WTC11 (cell line): ENCODE results near the gene PDLIM4. TPM values are rescaled to one million over a fixed set of nuclear protein-coding genes. Genes with fewer than 3 reads are reported as not detected.

ENCODE experiments used
- ATAC-seq: fragments of 200-7000 bp; cut with Tn5 transposase; 2 replicates; pipeline ENCODE4 v1.10.0; 2021; ENCODE audit warnings: mild to moderate bottlenecking, moderate library complexity
- CTCF ChIA-PET: fragments of 300-600 bp; sonication (Branson Sonifier 250); formaldehyde crosslinking; loops from one replicate; lab custom pipeline; 2021; ENCODE audit warnings: antibody characterized with exemption; lab: Charles Lee
- POLR2A ChIA-PET: fragments of 350-600 bp; sonication (Branson Sonifier 250); formaldehyde crosslinking; loops from one replicate; lab custom pipeline; 2021; ENCODE audit warnings: antibody characterized with exemption; lab: Charles Lee
- DNase-seq: peaks from one replicate; pipeline ENCODE4 v3.0.0; 2021; ENCODE audit warnings: low spot score
- H3K27ac Mint-ChIP-seq: 2 replicates; pipeline ENCODE4 v1.8.0; 2021; ENCODE audit warnings: mixed read lengths
- H3K27me3 Mint-ChIP-seq: 2 replicates; pipeline ENCODE4 v1.8.0; 2021; ENCODE audit warnings: low read depth, mild to moderate bottlenecking, moderate library complexity, mixed read lengths
- H3K36me3 Mint-ChIP-seq: 2 replicates; pipeline ENCODE4 v1.8.0; 2021; ENCODE audit warnings: mixed read lengths
- H3K4me1 Mint-ChIP-seq: 2 replicates; pipeline ENCODE4 v1.8.0; 2022; ENCODE audit warnings: mixed read lengths
- H3K4me3 Mint-ChIP-seq: 2 replicates; pipeline ENCODE4 v1.8.0; 2021; ENCODE audit warnings: mild to moderate bottlenecking, moderate library complexity, mixed read lengths
- H3K9me3 Mint-ChIP-seq: 2 replicates; pipeline ENCODE4 v1.8.0; 2021; ENCODE audit warnings: mixed read lengths
- ESRRA ChIP-seq: sonication (generic); formaldehyde crosslinking; IDR thresholded peaks from 2 replicates; pipeline ENCODE4 v1.8.1; 2022; ENCODE audit warnings: mild to moderate bottlenecking, missing genetic modification reagents, borderline replicate concordance
- ETV6 ChIP-seq: sonication (generic); formaldehyde crosslinking; IDR thresholded peaks from 2 replicates; pipeline ENCODE4 v1.8.1; 2022; ENCODE audit warnings: mild to moderate bottlenecking, missing genetic modification reagents
- GABPB1 ChIP-seq: sonication (generic); formaldehyde crosslinking; IDR thresholded peaks from 2 replicates; pipeline ENCODE4 v1.8.1; 2023; ENCODE audit warnings: mild to moderate bottlenecking, missing genetic modification reagents
- NFE2L1 ChIP-seq: sonication (generic); formaldehyde crosslinking; IDR thresholded peaks from 2 replicates; pipeline ENCODE4 v1.8.1; 2023; ENCODE audit warnings: missing genetic modification reagents
- SMAD4 ChIP-seq: sonication (generic); formaldehyde crosslinking; IDR thresholded peaks from 2 replicates; pipeline ENCODE4 v1.8.0; 2022; ENCODE audit warnings: mild to moderate bottlenecking, missing genetic modification reagents
- TCF7 ChIP-seq: sonication (generic); formaldehyde crosslinking; IDR thresholded peaks from 2 replicates; pipeline ENCODE4 v1.8.0; 2022; ENCODE audit warnings: mild to moderate bottlenecking, low read depth, missing genetic modification reagents, moderate library complexity
- TP53 ChIP-seq: sonication (generic); formaldehyde crosslinking; IDR thresholded peaks from 2 replicates; pipeline ENCODE4 v1.8.1; 2023; ENCODE audit warnings: mild to moderate bottlenecking, missing genetic modification reagents
- ZNF121 ChIP-seq: sonication (generic); formaldehyde crosslinking; IDR thresholded peaks from 2 replicates; pipeline ENCODE4 v1.8.0; 2023; ENCODE audit warnings: missing genetic modification reagents
- ZNF219 ChIP-seq: sonication (generic); formaldehyde crosslinking; IDR thresholded peaks from 2 replicates; pipeline ENCODE4 v1.8.0; 2023; ENCODE audit warnings: missing genetic modification reagents, mild to moderate bottlenecking, borderline replicate concordance
- total RNA-seq: library from RNA; stranded (reverse); gene quantifications from 3 replicates; pipeline ENCODE4 v1.2.3, GENCODE V29; 2021
- TF ChIP-seq, protein P1 (sequence below): sonication (generic); formaldehyde crosslinking; IDR thresholded peaks from 2 replicates; pipeline ENCODE4 v1.8.1; 2023; ENCODE audit warnings: mild to moderate bottlenecking, missing genetic modification reagents, moderate library complexity
- TF ChIP-seq, protein P2 (sequence below): fragments of 250-450 bp; sonication (Bioruptor Pico); IDR thresholded peaks from 2 replicates; pipeline ENCODE4 v1.9.0; 2021; ENCODE audit warnings: mild to moderate bottlenecking
- TF ChIP-seq, protein P3 (sequence below): sonication (generic); formaldehyde crosslinking; IDR thresholded peaks from 2 replicates; pipeline ENCODE4 v1.8.1; 2023; ENCODE audit warnings: mild to moderate bottlenecking, moderate library complexity, missing genetic modification reagents
- TF ChIP-seq, protein P4 (sequence below): fragments of 200-600 bp; IDR thresholded peaks from 2 replicates; pipeline ENCODE4 v1.8.0; 2022; ENCODE audit warnings: antibody characterized with exemption
- TF ChIP-seq, protein P5 (sequence below): sonication (generic); formaldehyde crosslinking; IDR thresholded peaks from 2 replicates; pipeline ENCODE4 v1.8.1; 2023; ENCODE audit warnings: mild to moderate bottlenecking, missing genetic modification reagents, borderline replicate concordance
- TF ChIP-seq, protein P6 (sequence below): sonication (generic); formaldehyde crosslinking; IDR thresholded peaks from 2 replicates; pipeline ENCODE4 v1.8.1; 2023; ENCODE audit warnings: mild to moderate bottlenecking, missing genetic modification reagents
- TF ChIP-seq, protein P7 (sequence below): fragments of 250-450 bp; sonication (Bioruptor Pico); IDR thresholded peaks from 2 replicates; pipeline ENCODE4 v1.9.0; 2021; ENCODE audit warnings: moderate library complexity, mild to moderate bottlenecking, inconsistent platforms, borderline replicate concordance

The PDLIM4 gene
- total RNA-seq, 1 experiment from 2014 or later, result 11.4 TPM

DNA sequence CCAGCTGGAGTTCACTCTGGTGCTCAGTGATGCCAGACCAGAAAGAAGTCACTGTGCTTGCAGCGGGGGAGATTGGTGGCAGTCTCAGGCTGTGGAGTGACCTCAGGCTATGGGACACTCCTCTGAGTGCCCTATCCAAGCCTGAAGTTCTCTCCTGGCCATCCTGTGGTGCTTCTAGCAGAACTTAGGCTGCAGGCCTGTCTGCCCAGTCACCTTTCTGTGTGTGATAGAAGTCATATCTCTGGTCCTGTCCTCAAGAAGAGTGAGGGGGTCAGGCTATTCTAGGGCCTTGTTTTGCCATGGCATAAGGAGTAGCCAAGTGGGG, 9.3 kb downstream of the PDLIM4 start (continued):
- TF ChIP-seq, protein P1, sequence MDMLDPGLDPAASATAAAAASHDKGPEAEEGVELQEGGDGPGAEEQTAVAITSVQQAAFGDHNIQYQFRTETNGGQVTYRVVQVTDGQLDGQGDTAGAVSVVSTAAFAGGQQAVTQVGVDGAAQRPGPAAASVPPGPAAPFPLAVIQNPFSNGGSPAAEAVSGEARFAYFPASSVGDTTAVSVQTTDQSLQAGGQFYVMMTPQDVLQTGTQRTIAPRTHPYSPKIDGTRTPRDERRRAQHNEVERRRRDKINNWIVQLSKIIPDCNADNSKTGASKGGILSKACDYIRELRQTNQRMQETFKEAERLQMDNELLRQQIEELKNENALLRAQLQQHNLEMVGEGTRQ (CRISPR knock-in tag), result no peak
- TF ChIP-seq ESRRA (no peak), TP53 (no peak)

DNA sequence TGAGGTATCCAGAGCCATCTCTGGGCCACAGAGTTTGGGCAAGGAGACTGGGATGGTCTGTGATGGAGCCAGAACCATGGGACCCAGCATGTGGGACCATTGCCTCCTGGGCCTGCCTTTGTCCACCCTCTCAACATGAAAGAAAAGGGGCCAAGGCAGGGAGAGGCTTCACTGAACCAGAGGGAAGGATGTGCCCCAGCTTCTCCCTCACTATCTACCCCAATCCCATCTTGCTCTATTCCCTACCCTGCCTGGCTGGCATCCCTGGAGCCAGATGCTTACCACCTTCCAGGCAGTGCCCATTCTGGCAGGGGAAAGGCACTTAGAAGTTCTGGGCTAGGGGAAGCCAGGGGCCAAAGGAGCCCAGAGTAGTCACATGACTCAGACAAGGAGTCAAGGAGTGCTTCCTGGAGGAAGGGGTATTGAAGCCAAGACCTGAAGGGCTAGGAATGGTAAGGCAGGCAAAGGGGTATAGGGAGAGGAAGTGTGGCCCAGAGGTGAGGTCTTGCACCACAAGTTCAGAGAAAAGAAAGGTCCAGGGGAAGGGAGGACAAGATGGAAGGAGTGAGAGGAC, 9.8 kb downstream of the PDLIM4 start:
- H3K36me3 Mint-ChIP-seq, result no peaks in the 10 kb centered on the region
- no peak for TF ChIP-seq ZNF219
- TF ChIP-seq, protein P2, sequence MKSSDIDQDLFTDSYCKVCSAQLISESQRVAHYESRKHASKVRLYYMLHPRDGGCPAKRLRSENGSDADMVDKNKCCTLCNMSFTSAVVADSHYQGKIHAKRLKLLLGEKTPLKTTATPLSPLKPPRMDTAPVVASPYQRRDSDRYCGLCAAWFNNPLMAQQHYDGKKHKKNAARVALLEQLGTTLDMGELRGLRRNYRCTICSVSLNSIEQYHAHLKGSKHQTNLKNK, result no peak
- no peak for TF ChIP-seq TCF7
- TF ChIP-seq ETV6, result no peak
- TF ChIP-seq, protein P3, sequence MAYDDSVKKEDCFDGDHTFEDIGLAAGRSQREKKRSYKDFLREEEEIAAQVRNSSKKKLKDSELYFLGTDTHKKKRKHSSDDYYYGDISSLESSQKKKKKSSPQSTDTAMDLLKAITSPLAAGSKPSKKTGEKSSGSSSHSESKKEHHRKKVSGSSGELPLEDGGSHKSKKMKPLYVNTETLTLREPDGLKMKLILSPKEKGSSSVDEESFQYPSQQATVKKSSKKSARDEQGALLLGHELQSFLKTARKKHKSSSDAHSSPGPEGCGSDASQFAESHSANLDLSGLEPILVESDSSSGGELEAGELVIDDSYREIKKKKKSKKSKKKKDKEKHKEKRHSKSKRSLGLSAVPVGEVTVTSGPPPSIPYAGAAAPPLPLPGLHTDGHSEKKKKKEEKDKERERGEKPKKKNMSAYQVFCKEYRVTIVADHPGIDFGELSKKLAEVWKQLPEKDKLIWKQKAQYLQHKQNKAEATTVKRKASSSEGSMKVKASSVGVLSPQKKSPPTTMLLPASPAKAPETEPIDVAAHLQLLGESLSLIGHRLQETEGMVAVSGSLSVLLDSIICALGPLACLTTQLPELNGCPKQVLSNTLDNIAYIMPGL (CRISPR knock-in tag), result no peak
- TF ChIP-seq, protein P4, sequence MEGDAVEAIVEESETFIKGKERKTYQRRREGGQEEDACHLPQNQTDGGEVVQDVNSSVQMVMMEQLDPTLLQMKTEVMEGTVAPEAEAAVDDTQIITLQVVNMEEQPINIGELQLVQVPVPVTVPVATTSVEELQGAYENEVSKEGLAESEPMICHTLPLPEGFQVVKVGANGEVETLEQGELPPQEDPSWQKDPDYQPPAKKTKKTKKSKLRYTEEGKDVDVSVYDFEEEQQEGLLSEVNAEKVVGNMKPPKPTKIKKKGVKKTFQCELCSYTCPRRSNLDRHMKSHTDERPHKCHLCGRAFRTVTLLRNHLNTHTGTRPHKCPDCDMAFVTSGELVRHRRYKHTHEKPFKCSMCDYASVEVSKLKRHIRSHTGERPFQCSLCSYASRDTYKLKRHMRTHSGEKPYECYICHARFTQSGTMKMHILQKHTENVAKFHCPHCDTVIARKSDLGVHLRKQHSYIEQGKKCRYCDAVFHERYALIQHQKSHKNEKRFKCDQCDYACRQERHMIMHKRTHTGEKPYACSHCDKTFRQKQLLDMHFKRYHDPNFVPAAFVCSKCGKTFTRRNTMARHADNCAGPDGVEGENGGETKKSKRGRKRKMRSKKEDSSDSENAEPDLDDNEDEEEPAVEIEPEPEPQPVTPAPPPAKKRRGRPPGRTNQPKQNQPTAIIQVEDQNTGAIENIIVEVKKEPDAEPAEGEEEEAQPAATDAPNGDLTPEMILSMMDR, result no peak
- TF ChIP-seq, protein P5, sequence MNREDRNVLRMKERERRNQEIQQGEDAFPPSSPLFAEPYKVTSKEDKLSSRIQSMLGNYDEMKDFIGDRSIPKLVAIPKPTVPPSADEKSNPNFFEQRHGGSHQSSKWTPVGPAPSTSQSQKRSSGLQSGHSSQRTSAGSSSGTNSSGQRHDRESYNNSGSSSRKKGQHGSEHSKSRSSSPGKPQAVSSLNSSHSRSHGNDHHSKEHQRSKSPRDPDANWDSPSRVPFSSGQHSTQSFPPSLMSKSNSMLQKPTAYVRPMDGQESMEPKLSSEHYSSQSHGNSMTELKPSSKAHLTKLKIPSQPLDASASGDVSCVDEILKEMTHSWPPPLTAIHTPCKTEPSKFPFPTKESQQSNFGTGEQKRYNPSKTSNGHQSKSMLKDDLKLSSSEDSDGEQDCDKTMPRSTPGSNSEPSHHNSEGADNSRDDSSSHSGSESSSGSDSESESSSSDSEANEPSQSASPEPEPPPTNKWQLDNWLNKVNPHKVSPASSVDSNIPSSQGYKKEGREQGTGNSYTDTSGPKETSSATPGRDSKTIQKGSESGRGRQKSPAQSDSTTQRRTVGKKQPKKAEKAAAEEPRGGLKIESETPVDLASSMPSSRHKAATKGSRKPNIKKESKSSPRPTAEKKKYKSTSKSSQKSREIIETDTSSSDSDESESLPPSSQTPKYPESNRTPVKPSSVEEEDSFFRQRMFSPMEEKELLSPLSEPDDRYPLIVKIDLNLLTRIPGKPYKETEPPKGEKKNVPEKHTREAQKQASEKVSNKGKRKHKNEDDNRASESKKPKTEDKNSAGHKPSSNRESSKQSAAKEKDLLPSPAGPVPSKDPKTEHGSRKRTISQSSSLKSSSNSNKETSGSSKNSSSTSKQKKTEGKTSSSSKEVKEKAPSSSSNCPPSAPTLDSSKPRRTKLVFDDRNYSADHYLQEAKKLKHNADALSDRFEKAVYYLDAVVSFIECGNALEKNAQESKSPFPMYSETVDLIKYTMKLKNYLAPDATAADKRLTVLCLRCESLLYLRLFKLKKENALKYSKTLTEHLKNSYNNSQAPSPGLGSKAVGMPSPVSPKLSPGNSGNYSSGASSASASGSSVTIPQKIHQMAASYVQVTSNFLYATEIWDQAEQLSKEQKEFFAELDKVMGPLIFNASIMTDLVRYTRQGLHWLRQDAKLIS (CRISPR knock-in tag), result no peak
- no peak for TF ChIP-seq ZNF121 (CRISPR knock-in tag)
- no peak for TF ChIP-seq SMAD4
- no peak for TF ChIP-seq GABPB1
- TF ChIP-seq, protein P6, sequence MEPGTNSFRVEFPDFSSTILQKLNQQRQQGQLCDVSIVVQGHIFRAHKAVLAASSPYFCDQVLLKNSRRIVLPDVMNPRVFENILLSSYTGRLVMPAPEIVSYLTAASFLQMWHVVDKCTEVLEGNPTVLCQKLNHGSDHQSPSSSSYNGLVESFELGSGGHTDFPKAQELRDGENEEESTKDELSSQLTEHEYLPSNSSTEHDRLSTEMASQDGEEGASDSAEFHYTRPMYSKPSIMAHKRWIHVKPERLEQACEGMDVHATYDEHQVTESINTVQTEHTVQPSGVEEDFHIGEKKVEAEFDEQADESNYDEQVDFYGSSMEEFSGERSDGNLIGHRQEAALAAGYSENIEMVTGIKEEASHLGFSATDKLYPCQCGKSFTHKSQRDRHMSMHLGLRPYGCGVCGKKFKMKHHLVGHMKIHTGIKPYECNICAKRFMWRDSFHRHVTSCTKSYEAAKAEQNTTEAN (CRISPR knock-in tag), result no peak
- TF ChIP-seq, protein P7, sequence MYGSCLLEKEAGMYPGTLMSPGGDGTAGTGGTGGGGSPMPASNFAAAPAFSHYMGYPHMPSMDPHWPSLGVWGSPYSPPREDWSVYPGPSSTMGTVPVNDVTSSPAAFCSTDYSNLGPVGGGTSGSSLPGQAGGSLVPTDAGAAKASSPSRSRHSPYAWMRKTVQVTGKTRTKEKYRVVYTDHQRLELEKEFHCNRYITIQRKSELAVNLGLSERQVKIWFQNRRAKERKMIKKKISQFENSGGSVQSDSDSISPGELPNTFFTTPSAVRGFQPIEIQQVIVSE (CRISPR knock-in tag), result no peak
- TF ChIP-seq NFE2L1 (CRISPR knock-in tag), result no peak
- TF ChIP-seq, all 79 proteins: peak for 0
- ATAC-seq, result no peak
- Mint-ChIP-seq H3K27ac (0 out of 2 replicates have a peak overlapping the region, but pooled peaks have one; percentile 30), H3K27me3 (no peaks in the 10 kb centered on the region), H3K4me3 (no peak overlapping the region), H3K9me3 (no peaks in the 10 kb centered on the region), H3K4me1 (peaks cover 3% of the 10 kb centered on the region; the same call in 1 of the 2 replicates)
- no peak for DNase-seq
- ChIA-PET CTCF (no interaction called here), POLR2A (no interaction called here)
